H1 (cell line): Measurements from ENCODE around the gene OR2A25. TPM values are rescaled to one million over a fixed set of nuclear protein-coding genes. Genes with fewer than 3 reads are reported as not detected.

Experiments
- CBX5 ChIP-seq: fragments of 300-800, 300-1000 bp; sonication (generic); IDR thresholded peaks from 2 replicates; pipeline ENCODE4 v1.7.1; 2016; ENCODE audit warnings: antibody characterized with exemption, low read length, low read depth
- polyA plus RNA-seq, 7 experiments: library from polyadenylated mRNA; depleted of rRNA in 3 of 7; stranded (reverse) in 5 of 7; unstranded in 2 of 7; fragments of >200 nt in 5 of 7; fragments of 200-250 nt in 2 of 7; gene quantifications; 1 replicate in 5 of 7; 2 replicates in 1 of 7; 4 replicates in 1 of 7; pipeline versions ENCODE4 v1.2.1 to v1.2.3, GENCODE V29; 2011 to 2013; ENCODE audit warnings: missing spikeins in 2 of 7, mixed read lengths in 2 of 7
- total RNA-seq: library from RNA; stranded (reverse); fragmentation: NEBNext Ultra II Directional; extraction: Animal tissue kit (Norgen Biotek cat#: 25700); gene quantifications from 2 replicates; pipeline ENCODE4 v1.2.1, GENCODE V29; 2021

The OR2A25 gene
- total and polyA plus RNA-seq, 2 of the 8 experiments (the other 6 are each of a cell fraction or from before 2014, with no cell fraction given) = not detected

DNA sequence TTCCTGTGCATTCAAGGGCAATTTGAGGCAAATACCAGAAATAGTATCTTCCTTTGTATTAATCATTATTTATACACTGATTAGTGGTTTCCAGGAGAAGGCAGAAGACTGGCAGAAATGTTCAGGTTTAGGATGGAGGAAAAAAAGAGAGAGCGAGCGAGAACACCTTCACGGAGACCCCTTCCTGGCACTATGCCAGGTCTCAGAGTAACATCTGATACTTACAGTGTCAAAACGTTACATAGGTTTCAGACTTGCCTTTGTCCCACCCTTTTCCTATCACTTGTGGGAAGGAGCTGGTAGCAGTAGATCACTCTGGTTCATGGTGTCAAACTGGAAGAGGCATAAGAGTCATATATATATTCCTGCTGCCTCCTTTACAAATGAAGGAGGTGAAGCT is 17.1 kb downstream of the OR2A25 start (continued):
- no peak for TF ChIP-seq CBX5
